PC-9 (cell line): ENCODE data around the gene CTNNAL1.

Experiments
- CTCF ChIP-seq: fragments of 200-600 bp; sonication (generic); conservative IDR thresholded peaks from 2 replicates; pipeline ENCODE4 v1.6.1; 2017; ENCODE audit warnings: mixed run types, antibody characterized with exemption, mild to moderate bottlenecking, moderate library complexity
- EZH2 ChIP-seq: fragments of 200-600 bp; sonication (generic); IDR thresholded peaks from 2 replicates; pipeline ENCODE4 v1.8.0; 2017; ENCODE audit warnings: antibody characterized with exemption, low read depth

GRCh38 chr9:108934323-108934893 is 78.9 kb downstream of the CTNNAL1 start, which contains the start of gene ABITRAM:
- TF ChIP-seq CTCF (no peak), EZH2 (no peak)
